ENCODE data around the gene COLQ.
"Not testable (repeated sequence)": the region's sequence is repeated elsewhere in the genome, so short reads cannot be mapped to it uniquely, and the experiment has no call there.

COLQ gene

DNA sequence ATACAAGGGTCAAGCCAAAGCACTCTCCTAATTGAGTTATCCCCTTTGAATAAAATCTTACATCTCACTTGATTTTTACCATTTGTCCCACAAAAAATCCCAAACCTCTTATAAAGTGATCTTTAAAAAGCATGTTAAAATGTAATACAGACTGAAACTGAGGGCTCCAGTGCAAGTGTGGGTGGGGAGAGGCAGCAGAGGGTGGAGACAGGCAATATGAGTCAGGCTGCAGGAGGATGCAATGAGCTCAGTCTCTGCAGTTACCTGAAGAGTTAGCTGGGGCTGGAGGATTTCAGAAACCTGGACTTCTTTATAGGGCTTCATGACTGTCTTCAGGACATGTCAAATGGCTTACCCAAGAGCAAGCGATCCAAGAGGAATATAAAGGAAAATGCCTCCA, 14.2 kb upstream of the COLQ start:
- TF ChIP-seq, protein P1, sequence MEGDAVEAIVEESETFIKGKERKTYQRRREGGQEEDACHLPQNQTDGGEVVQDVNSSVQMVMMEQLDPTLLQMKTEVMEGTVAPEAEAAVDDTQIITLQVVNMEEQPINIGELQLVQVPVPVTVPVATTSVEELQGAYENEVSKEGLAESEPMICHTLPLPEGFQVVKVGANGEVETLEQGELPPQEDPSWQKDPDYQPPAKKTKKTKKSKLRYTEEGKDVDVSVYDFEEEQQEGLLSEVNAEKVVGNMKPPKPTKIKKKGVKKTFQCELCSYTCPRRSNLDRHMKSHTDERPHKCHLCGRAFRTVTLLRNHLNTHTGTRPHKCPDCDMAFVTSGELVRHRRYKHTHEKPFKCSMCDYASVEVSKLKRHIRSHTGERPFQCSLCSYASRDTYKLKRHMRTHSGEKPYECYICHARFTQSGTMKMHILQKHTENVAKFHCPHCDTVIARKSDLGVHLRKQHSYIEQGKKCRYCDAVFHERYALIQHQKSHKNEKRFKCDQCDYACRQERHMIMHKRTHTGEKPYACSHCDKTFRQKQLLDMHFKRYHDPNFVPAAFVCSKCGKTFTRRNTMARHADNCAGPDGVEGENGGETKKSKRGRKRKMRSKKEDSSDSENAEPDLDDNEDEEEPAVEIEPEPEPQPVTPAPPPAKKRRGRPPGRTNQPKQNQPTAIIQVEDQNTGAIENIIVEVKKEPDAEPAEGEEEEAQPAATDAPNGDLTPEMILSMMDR (IDR thresholded peaks at IDR 0.05; ENCODE audit: low read depth, low read length) = no peak
- no peak for DNase-seq (ENCODE audit: extremely low read depth, low read depth)

DNA sequence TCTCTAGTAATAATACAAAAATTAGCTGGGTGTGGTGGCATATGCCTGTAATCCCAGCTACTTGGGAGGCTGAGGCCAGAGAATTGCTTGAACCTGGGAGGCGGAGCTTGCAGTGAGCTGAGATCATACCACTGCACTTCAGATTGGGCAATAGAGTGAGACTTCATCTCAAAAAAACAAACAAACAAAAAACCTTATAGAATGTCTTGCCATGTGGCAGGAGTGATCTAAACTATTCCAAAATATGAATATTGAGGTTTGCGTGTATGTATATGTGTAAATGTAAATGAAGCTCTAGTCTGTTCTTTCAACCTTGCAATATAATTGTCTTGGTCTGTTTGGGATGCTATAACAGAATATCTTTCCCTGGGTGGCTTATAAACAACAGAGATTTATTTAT, 11.1 kb upstream of the COLQ start:
- DNase-seq (ENCODE audit: extremely low read depth, low read depth) = not testable (repeated sequence)

DNA sequence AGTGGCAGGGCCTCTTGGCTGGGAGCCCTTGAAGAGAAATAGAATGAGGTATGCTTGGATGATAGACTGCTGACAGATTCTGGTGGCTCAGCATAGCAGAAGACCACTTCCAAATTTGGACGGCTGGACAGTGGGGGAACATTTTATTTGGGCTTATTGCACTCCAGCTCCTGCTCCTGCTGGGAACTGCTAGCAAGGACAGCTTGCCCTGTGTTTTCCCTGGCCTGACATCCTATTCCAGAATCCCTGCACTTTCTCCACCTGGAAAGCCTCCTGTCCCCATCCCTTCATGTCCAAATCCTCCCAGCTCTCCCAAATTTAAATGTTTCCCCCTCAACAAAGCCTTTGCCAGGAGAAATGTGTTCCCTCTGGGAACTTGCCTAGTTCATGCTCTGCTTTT, 9.8 kb upstream of the COLQ start:
- TF ChIP-seq, protein P1 (IDR thresholded peaks at IDR 0.05; ENCODE audit: low read depth, low read length) = no peak
- DNase-seq (ENCODE audit: extremely low read depth, low read depth) = no peak

DNA sequence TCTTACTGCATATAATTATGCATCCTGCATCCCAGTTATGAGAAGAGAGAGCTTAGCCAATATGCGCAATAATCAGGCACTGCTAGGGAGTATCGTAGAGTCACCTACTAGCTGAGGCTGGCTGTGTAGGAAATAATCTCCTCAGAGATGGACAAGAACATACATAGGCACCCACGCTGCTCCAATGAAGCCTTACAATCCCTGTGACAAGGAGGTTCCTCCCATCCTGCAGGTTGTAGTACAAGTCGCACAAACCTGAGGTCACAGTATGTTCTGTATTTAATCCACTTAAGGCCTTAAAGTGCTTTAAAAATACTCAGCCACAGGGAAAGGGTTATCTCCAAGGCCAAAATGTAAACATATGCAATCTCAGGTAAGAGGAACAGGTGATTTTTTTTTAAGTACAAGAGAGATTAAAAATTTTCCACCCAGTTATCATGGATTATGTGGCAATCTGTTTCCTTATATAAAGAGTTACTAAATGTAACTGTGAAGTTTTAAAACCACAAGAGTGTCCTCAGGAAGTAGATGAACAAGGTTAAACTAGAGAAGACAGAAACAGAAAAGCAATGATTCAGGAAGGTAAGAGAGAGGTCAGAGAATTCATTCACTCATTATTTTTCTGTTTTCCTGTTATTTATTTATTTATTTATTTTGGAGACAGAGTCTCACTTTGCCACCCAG, 7.5 kb upstream of the COLQ start:
- TF ChIP-seq, protein P1 (IDR thresholded peaks at IDR 0.05; ENCODE audit: low read depth, low read length) = no peak
- no peak for DNase-seq (ENCODE audit: extremely low read depth, low read depth)

DNA sequence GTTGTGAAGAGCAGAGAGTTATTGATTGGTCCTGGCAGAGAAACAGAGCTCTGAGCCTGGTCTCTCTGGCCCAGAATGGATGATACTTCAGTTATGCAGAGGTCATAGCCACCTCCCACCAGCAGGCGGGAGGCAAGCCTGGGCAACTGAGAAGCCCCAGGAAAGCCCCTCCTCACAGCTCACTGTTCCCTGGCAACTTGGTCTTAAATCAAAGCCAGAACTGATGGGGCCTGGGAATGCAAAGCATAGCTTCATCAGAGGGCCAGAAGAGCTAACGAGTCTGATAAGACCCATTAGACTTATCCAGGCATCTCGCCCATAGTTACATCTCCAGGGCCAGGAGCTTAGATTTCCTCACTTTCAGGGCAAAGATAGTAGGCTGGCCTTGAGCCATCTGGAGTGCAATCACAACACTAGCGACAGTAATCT, 5.5 kb upstream of the COLQ start:
- DNase-seq (ENCODE audit: extremely low read depth, low read depth) = no peak
- TF ChIP-seq, protein P1 (IDR thresholded peaks at IDR 0.05; ENCODE audit: low read depth, low read length) = peak; percentile 14

DNA sequence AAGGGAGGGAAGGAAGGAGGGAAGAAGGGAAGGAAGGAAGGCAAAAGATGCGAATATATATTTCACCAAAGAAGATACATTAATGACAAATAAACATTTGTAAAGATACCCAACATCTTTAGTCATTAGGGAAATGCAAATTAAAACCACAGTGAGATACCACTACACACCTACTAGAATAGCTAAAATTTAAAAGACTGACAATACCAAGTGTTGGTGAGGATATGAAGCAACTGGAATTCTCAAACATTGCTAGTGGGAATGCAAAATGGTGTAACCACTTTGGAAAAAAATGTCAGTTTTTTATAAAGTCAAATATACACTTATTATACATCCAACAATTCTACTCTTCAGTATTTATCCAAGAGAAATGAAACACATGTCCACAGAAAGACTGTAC, 4.3 kb upstream of the COLQ start:
- TF ChIP-seq, protein P1 (IDR thresholded peaks at IDR 0.05; ENCODE audit: low read depth, low read length) = no peak
- no peak for DNase-seq (ENCODE audit: extremely low read depth, low read depth)

DNA sequence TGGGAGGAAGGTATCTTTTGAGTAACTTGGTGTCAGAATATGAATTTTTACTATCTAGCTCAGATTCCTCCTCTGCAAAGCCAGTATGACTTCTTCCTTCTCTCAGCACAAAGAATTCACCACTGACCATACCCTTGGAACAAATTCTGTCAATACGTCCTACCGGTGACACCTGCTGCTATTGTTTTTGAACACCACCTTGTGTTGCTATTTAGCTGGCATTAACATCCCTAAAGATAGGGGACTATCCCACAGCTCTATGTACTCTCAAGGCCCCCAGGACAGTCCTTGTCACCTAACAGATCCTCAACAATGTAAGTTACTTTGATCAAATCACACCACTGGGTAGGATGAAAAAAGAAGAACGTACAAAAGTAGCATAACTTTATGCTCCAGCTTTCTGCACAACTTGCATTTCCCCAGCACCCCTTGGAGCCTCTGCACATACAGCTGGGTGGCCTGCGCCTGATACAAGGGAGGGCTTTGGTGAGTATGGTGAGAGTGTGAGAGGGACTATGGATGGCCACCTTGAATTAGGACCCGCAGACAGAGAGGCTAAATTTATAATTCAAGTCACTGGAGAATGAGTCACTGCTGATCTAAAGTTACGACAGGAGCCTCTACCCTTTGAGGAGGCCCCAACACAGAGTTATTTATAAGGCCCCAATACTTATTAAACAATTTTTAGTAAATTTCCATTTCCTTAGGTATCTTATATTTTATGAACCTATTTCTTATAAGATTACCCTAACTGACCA, 2.3 kb upstream of the COLQ start:
- DNase-seq (ENCODE audit: extremely low read depth, low read depth) = no peak
- TF ChIP-seq, protein P1 (IDR thresholded peaks at IDR 0.05; ENCODE audit: low read depth, low read length) = no peak
